NOMO-1 treated with dmso at 0.1 percent for 144 hours (cell line): ENCODE results near the gene THAP6.

Experiments used
- DNase-seq: peaks from one replicate; lab custom pipeline; 2025; ENCODE audit not compliant: unreplicated experiment; lab: John Stamatoyannopoulos, UW

Gene THAP6

DNA sequence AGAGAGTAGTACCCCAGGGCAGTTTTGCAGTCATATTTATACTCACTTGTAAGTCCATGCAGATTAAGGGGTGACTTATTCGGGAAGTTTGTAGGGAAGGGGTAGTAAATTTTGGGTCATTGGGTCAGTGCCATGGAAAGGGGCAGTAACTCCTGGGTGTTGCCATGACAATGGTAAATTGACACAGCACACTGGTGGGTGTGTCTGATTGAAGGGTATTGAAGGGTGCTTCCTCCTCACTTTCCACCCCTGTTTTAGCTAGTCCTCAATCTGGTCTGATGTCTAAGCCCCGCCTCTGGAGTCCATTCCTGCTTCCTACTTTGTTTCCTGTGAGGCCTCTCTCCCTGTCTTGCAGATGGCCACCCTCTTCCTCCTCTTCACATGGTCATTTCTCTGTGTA is 53.5 kb downstream of the THAP6 start:
- no peak for DNase-seq
